GM04504 (cell line): Measurements from ENCODE around the gene EGFLAM.
A peak's percentile ranks its signal among the peaks of the same experiment; 100 is the strongest.

Experiments used
- DNase-seq: peaks from one replicate; pipeline ENCODE4 v3.0.0-alpha.2; 2012; ENCODE audit warnings: low read depth

The EGFLAM gene

DNA sequence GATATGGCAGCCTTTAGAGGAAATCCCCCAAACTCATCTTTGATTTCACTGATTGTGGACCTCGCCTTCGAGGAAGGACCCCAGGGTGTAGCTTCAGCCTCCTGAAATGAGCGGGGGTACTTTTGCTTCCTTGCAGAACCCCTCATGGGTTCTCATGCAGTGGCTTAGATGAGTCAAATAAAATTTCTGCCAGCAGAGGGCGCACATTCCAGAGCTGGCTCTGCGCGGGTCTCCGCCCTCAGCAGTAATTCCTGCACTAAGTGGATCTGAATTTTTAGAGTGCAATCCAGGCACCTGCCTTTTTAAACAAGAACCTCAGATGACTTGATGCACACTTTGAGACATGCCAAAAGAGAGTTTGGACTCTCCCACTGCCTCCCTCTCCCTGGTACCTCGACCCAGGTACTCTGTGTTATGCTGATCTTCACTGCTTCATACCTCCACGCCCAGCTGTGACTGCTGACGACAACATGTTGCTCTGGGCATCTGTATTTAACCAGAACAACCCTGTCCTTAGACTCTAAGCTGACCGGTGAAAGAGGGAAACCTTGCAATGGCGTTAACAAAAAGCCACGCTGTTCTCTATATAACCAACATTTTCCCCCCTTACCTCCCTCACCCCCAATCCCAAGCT, 7.3 kb downstream of the EGFLAM start:
- peak; percentile 17 for DNase-seq

DNA sequence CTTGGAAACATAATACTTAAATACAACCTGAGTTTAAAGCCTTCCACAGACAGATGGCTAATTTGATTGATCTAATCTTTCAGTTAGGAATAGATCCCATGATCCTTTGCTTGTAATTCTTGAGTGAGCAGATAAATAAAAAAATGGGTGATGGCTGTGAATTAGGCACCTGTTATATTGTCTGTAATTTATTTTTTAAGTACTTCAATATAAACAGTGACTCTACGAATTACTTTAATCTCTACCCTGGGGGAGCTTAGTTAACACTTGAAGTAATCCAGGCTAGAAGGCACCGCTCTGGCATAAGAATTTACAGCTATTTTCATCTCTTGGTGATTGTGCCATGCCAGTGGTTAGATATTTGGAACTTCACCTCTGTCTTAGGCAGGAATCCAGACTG, 9.0 kb downstream of the EGFLAM start:
- no peak for DNase-seq

DNA sequence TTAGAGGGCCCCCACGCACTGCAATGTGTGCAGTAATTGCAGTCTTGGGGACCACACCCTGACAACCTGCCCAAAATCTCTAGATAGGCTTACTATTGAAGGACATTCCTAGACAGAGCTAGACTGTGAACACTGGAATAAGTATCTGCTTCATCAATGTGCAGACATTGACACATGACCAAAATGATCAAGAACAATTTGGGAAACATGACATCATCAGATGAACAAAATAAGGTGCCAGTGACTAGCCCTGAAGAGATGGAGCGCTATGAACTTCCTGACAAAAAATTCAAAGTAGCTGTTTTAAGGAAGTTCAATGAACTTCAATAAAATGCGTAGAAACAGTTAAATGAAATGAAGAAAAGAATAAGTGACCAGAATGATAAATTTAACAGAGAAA, 15.3 kb downstream of the EGFLAM start:
- DNase-seq: no peak

DNA sequence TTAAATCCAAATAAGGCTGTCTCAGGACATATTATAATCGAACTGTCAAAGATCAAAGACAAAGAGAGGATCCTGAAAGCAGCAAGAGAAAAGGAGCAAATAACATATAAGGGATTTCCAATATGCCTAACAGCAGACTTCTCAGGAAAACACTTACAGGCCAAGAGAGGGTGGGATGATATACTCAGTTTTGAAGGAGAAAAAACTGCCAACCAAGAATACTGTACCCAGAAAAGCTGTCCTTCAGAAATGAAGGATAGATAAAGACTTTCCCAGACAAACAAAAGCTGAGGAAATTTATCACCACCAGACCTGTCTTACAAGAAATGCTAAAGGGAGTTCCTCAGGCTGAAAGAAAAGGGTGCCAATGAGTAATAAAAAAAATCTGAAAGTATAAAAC, 16.0 kb downstream of the EGFLAM start:
- DNase-seq: no peak

DNA sequence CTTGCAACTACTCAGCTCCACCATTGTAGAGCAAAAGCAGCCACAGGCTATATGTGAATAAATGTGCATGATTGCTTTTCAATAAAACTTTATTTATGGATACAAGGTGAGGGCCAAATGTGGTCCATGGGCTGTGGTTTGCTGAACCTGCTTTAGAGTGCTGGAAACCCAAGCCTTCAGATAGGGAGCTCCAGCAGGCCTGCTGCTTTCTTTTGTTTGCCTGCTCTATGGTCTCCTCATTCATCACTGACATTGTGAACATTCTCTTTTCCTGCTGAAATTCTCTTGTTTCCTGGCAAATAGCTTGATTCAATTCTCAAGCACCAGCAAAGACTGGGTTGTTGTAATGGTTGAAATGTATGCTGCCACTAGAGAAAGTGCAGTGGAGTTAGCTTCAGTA, 26.0 kb downstream of the EGFLAM start:
- DNase-seq: no peak

DNA sequence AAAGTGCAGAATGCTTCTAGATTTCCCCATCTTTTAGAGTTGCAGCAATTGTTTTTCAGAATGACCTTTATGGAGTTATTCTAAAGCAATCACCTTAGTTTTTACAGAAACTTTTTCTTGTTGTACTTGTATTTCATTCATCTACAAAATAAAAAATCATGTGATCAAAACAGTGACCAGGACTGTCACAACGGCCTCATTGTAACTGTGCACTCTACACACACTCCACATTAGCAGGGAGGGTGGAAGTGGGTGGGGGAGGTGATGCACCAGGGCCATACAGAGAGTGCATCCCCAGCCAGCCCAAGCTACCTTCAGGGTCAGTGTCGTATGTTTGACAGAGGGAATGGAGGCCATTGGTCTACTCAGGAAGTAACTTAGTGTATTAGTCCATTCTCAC, 26.9 kb downstream of the EGFLAM start:
- DNase-seq: no peak

DNA sequence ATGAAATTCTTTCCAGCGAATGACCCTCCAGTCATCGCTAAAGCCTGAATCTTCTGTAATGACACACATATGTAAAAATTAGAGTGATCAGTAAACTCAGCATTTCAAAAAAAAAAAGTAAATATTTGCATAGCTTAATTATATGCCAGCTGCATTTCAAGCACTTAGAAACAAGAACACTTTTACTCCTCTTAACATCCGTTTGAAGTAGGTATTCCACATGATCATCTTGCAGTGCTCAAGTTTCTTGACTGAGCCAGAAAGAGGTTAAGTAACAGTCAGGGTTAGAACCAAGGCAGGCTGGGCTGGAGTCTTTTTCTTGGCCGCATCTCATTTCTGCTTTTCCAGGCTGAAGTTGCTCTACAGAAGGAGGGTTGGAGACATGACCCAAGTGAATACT, 27.6 kb downstream of the EGFLAM start:
- DNase-seq: no peak

DNA sequence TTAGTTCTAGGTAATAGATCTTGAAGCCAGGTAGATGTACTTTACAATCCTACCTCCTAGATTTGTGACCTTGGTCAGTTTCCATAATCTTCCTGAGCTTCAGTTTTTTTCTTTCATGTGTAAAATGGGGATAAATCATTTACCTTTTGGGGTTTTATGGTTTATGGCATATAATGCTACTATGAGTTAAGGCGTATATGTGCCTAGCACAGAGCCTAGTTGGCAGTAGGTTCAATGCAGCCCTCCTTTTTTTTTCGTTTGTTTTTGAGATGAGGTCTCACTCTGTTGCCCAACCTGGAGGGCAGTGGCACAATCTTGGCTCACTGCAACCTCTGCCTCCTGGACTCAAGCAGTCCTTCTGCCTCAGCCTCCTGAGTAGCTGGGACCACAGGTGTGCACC, 28.8 kb downstream of the EGFLAM start:
- DNase-seq: no peak

DNA sequence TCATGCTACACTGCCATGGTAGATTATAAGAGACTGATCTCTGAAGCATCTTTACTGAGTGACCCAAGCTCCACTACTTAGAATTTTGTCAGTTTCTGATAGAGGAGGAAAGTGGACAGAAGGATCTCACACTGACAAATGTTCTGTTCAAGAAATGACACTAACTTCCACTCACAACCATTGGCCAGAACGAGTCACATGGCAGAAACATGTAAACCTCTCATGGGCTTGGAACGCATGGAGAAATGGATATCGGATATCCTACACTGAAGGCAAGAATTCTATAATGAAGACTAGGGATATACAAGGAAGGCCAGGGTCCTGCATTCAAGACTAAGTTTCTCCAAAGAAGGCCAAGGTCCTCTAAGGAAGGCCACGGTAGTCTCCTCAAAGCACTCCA, 31.1 kb downstream of the EGFLAM start:
- no peak for DNase-seq

DNA sequence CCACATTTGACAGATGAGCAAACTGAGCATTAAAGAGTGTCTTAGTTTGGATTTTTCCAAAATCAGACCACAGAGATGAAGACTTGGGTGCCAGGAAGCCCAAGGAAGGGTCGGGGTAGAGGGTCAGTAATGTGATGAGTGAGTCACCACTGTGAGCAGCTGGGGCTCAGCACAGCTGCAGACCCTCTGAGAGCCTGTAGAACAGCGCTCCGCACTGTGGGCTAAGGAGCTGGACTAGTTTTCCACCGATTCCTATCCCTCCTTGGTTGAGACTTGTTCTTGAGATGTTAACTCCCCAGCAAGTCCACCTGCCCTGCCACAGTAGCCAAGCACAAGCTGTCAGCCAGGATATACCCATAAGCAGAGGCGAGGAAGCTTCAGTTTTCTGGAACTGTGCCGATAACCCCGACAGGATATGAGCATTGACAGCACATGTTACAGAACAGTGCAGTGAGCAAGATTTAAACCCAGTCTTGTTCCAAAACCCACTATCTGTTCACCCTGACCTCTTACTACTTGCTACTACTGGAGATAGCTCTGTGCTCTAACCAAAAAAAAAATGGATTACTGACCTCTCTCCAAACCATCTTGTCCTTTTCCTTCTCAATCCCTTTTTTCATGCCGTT, 31.8 kb downstream of the EGFLAM start:
- DNase-seq: no peak

DNA sequence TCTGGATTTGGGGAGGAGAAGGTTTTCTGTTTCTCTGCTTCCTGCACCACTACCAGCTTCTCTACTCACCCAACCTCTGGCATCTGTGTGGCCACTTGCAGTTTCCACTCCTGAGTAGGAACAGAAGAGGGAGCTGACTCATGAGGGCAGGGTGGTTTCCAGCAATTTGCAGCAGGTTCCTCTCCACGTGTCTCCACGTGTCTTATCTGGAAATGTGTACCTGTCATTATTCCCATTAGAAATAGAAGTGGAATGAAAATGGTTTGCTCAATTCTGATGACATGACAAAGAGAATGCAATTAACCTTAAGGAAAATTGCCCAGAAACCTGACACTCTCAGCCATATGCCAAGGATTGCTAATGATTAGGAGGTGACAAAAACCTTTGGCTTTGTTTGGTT, 33.0 kb downstream of the EGFLAM start:
- DNase-seq: no peak

DNA sequence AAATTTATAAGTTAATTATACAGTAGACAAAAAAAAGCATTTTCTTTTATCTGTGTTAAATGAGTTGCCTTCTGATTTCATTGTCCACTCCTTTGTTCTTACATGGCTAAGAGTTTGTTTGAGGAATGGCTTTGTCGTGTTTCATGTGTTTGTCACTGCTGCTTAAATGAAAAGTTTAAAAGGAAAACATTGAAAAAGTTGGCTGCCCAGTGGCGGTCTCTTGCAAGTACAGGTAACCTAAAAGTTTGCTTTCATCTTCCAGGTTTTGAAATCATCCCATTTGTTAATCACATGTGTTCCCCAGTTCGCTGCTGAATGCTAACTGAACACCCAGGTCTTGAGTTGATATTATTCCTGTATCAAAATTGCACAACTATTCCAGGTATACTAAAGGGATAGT, 33.9 kb downstream of the EGFLAM start:
- DNase-seq: no peak

DNA sequence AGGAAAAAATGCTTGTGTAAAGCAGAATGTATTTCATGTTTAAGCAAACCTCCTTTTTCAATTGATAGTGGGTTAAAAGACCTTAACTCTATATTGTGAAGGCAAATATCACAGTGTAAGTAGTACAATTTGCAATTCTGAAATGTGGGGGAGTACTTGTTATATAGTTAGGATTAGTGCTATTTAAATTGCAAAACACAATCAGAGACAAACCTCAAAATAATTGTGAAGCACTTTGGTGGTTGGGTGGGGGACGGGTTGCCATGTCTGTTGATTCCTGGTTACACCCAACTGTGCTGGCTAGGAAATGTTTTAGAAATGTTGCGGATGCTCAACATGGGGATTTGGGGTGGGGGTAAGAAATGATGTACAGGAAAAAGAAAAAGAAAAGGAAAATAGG, 37.4 kb downstream of the EGFLAM start:
- no peak for DNase-seq

DNA sequence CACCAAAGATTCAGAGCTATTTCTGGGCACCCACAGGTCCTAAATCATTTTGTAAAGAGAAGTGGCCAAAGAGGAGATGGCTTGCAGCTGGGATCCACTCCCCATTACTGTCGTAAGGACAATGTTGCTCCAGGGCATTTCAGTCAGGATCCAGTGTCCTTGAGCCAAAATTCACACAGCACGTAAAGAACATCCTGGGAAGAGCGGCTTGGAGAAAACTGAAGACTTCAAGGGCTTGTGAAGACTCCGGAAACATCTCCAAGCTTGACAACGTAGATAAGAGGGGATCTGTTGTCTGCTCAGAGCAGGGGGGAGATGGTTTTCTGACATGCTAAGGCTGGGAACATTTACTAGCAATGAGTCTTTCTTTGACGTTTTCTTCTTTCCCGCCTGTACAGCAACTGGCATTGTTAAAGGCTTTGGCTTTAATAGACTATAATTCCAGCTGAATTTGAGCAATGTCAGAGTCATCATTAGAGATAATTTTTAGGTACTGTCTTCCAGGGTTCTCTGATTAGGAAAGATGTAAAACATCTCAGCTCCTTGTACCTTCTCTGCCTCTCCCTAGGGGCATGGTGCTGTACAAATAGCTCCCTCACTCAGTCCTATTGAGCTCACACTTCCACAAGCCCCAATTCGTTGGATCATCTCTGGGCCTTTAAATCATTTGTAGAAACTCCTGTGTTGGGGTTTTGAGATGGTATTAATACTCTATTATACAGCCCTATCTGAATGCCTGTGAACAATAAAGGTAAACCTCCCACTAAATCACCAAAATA, 39.7 kb downstream of the EGFLAM start:
- peak; percentile 5 for DNase-seq

DNA sequence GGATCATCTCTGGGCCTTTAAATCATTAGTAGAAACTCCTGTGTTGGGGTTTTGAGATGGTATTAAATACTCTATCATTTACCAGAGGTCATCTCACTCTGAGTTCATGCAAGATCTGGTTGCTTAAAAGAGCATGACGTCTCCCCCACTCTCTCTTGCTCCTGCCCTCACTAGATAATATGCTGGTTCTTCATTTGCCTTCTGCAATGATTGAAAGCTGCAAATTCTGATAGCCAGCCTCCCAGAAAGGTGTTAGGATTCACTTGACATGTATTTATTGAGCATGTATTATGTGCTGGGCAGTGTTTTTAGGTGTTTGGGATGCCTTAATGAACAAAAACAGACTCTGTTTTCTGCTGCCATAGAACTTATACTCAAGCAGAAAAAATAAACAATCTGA, 41.2 kb downstream of the EGFLAM start:
- DNase-seq: no peak

DNA sequence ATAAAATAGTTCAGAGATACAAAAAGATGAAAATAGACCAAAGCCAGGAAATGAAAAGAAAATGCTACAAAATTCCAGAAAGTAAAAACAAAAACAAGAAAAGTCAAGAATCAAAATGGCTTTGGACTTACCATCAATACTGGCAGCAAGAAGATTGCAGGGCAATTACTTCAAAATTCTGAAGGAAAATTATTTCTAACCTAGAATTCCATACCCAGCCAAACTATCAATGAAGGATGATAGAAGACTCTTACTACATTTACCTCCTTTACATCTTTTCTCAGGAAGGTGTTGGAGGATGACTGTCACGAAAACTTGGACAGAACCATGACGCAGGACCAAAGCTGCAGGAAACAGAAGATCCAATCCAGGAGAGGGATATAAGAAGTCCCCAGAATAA, 46.8 kb downstream of the EGFLAM start:
- DNase-seq: no peak

DNA sequence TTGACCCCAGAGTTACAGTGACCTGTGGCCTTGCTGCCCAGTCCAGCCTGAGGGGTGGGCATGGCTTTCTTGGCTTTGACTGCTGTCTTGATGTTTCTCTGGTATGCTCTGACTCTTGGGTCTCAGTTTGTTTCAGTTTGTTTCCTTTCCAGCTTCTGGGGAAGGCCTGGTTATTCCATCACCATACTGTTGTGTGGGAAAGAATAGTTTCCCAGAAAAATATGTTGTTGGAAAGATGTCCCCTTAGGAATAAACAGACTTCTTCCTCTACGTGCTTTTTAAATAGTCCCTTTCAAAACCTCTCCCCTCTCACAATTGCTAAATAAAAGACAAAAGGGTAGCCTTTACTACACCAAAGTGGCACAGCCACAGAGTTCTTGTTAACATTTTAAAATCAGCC, 49.5 kb downstream of the EGFLAM start:
- no peak for DNase-seq

DNA sequence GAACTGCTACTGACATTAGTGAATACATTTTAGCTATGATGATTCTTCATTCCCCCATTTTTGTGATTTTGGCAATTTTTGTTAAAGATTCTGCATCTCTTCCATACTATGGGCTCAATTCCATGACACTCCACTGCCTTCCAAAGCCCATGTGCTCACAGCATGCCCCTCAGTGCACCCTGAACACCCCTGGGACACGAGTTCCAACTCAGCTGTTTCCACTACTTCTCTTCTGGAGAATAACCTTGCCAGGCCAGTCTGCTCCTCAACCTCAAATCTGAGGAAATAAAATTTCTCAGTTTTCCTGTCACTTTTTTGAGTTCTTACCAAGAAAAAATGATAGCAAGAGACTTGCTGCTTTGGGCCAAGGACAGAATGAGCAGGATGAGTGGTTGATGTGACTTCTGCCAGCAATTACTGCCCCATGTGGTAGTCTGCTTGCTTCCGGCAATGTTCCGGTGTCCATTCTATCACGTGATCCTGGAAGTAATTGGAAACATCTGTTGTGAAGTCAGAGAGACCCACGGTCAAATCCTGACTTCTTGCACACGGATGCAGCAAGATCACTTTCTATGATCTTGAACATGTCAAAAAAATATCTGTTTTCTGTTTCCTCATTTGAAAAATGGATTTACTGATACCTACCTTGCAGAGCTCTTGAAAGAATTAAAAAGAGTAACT, 58.3 kb downstream of the EGFLAM start:
- DNase-seq: peak; percentile 48

DNA sequence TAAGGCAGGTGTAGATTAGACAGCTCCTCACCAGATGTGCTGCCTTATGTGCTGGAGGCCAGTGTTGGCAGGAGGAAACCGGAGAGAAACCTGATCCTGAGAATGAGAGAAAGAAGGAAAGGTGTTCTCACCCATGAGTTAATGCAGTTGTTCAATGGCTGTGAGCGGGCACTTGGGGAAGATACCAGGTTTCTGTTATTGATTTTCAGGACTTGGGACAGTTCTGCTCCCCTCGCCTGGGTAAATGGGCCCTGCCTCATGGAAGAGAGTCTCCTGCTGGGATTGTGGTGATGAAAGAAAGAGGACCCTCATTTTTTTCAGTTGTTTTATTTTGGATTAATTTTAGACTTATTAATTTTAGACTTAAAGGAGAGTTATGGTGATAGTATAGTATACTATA, 59.5 kb downstream of the EGFLAM start:
- no peak for DNase-seq

DNA sequence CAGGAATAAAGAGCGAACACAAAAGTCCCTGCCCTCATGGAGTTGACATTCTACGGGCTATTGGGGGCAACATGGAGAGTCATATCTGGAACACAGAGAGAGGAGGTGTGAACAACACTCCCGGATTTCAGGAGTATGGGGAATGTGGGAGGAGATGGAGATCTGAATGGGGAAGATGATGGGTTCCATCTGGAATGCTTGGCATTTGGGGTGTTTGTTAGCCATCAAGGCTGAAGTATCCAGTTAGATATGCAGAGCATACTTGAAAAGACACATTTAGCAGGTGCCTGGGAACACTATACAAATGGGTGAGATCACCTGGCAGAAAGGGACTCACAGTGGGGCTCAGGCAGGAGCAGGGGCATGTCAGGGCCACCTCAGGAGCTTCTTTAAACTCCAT, 61.1 kb downstream of the EGFLAM start:
- DNase-seq: no peak

DNA sequence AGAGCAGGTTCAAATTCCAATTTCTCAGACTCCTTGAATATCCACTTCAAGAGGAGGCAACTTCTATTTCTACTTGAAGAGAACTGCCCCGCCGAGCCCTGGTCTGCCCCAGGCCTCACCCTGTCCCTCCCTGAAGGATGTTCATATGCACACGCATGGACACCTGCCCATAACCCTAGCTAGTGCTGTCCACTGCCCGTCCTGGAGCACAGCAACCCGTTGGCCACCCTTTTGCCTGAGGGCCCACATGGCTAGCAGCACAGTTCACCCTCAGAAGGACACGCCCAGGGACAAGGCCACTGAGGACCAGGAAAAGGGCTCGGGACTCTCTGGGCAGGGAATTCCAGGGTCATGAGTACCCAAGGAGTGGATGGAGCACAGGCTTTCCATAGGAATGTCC, 63.6 kb downstream of the EGFLAM start:
- DNase-seq: no peak

DNA sequence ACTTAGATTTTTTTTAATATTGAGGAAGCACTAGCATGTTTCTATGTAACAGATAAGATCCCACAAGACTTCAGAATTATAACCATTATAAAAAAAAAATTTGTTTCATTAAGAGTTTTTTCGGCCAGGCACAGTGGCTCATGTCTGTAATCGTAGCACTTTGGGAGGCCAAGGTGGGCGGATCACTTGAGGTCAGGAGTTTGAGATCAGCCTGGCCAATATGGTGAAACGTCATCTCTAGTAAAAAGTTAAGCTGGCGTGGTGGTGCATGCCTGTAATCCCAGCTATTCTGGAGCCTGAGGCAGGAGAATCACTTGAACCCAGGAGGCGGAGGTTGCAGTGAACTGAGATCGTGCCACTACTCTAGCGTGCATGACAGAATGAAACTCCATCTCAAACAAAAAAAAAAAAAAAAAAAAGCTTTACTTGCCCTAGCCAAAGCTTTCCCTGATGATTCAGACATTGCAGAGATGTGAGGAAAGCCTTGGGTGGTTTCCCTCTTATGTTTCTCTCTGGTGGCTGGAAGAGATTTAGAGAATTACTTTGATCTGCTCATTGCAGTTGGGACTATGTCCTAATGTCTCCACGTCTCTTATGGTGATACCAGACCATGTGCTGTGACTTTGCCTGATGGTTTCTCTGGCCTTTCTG, 65.4 kb downstream of the EGFLAM start:
- DNase-seq: peak; percentile 66
